Measurements from ENCODE around the gene SPPL2B. TPM values are rescaled to one million over a fixed set of nuclear protein-coding genes. Genes with fewer than 3 reads are reported as not detected.

The SPPL2B gene
- total and polyA plus RNA-seq, 12 donors = 17.8 to 69.7 (median 21.2) TPM

- no peak for TF ChIP-seq CTCF (IDR thresholded peaks at IDR 0.05)
- peaks cover 0 to 14% (median 10%) of the 10 kb centered on the region in 7 donors for H3K27me3 ChIP-seq
- WGBS, 2 donors = 52 to 57% methylated on average over 18 of the region's 18 CpGs
Observed at GRCh38 chr19:2381148-2381820, 52.8 kb downstream of the SPPL2B start.

GRCh38 chr19:2382530-2383222 is 54.2 kb downstream of the SPPL2B start:
- no peak for ATAC-seq
- H3K27me3 ChIP-seq = peaks cover 0 to 23% (median 13%) of the 10 kb centered on the region in 7 donors
- peaks cover 0 to 19% (median 0%) of the 10 kb centered on the region in 11 donors for H3K9me3 ChIP-seq
- H3K4me3 ChIP-seq = no peak overlapping the region
- intact Hi-C loops (cut with DNase I) = loop anchor here in 1 of 10 donors (10.0 kb wide), 1 partner anchor 98 kb away; the partner anchor contains the start of gene PEAK3
- H3K36me3 ChIP-seq = no peaks in the 10 kb centered on the region
- DNase-seq = no peak
- H3K4me1 ChIP-seq = peaks cover 0 to 8% (median 3%) of the 10 kb centered on the region in 9 donors
- WGBS, 2 donors = 89 to 92% methylated on average over 13 of the region's 13 CpGs
- no peak overlapping the region for H3K27ac ChIP-seq
- no peak for TF ChIP-seq CTCF (IDR thresholded peaks at IDR 0.05)

More at GRCh38 chr19:2381148-2381820, 52.8 kb downstream of the SPPL2B start:
- Histone ChIP-seq H3K4me1 (peaks cover 0 to 8% (median 3%) of the 10 kb centered on the region in 9 donors), H3K4me3 (no peak overlapping the region), H3K36me3 (no peaks in the 10 kb centered on the region), H3K27ac (no peak overlapping the region), H3K9me3 (peaks cover 0 to 19% (median 0%) of the 10 kb centered on the region in 11 donors)
- intact Hi-C loops (cut with DNase I) = loop anchor here in 1 of 10 donors (10.0 kb wide), 1 partner anchor 96 kb away; the partner anchor contains the start of gene PEAK3
- ATAC-seq (no peak), DNase-seq (no peak)

- no peaks in the 10 kb centered on the region for H3K36me3 ChIP-seq
- 21 to 22% methylated on average over 33 to 37 of the region's 37 CpGs for WGBS, 2 donors
- H3K27me3 ChIP-seq = peaks cover 0 to 33% (median 14%) of the 10 kb centered on the region in 7 donors
- intact Hi-C loops (cut with DNase I) = loop anchor here in 1 of 10 donors (10.0 kb wide), 1 partner anchor 100 kb away; the partner anchor contains the start of gene PEAK3
- DNase-seq (no peak), ATAC-seq (no peak)
- H3K4me1 ChIP-seq = peaks cover 0 to 8% (median 3%) of the 10 kb centered on the region in 9 donors
- TF ChIP-seq CTCF (IDR thresholded peaks at IDR 0.05) = no peak
- H3K4me3 ChIP-seq = peak overlapping the region in 1 of 10 donors; percentile 22
- peaks cover 0 to 8% (median 0%) of the 10 kb centered on the region in 11 donors for H3K9me3 ChIP-seq
- H3K27ac ChIP-seq = no peak overlapping the region
Observed at GRCh38 chr19:2385053-2385721, 56.7 kb downstream of the SPPL2B start.
